Measurements from ENCODE around the gene SNF8. TPM values are rescaled to one million over a fixed set of nuclear protein-coding genes. Genes with fewer than 3 reads are reported as not detected.

The SNF8 gene
- total RNA-seq, 1 donor from 2014 or later = 104 TPM

DNA sequence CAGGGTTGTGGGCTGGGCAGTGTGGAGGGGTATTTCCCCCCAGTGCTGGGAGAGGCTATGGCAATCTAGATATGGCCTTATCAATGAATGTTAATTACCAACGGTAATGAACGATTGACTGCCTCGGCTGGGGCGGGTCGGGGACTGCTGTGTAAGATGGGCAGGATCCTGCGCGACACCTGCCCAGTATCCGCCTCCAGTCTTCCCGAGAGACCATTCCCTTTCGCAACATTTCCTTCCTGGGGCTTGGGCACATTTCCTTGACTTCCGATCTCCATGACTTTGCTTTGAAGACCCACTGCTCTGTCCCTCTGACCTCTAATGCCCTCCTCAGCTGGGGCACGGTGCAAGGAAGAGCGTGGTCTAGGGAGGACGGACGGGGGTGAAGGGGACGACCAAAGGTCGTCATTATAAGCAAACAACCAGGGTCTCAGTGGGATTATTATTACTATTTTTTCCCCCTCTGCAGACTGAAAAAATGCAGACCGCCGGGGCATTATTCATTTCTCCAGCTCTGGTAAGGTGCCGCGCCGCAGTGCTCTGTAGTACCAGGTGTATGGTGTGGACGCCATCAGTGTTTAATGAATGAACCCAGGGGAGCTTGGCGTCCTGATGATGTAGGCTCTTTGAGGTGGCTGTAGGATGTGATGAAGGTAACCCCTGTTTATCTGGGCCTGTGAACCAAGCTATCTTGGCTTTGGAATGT, 51.5 kb downstream of the SNF8 start:
- no peak for DNase-seq (ENCODE audit: low read depth in 2 of 2)

DNA sequence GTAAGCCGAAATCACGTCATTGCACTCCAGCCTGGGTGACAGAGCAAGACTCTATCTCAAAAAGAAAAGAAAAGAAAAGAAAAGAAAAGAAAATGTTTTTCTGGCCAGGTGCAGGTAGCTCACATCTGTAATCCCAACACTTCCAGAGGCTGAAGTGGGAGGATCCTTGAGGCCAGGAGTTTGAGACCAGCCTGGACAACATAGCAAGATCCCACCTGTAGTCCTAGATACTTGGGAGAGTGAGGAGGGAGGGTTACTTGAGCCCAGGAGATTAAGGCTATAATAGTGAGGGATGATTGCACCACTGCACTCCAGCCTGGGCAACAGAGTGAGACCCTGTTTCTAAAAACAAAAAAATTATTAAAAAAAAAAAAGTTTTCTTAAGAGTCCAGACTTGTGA, 54.6 kb downstream of the SNF8 start:
- no peak for DNase-seq (ENCODE audit: low read depth in 2 of 2)

DNA sequence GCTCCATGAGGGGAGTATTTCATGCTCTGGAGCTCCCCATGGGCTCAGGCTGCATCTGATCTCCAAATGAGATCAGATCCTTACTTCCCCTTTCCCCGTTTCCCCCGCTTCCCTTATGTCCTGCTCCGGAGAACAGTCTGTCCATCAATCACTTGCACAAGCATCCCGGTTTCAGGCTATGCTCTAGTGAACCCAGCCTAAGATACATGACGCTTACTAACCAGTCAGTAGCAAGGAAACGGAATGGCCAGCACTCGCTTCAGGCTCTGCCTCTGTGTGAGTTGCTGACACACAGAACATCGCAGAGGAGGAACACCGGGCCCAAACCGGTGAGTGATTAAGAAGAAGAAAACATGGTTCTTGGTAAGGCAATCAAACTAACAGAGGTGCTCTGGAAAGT, 61.5 kb downstream of the SNF8 start:
- DNase-seq (ENCODE audit: low read depth in 2 of 2) = no peak

DNA sequence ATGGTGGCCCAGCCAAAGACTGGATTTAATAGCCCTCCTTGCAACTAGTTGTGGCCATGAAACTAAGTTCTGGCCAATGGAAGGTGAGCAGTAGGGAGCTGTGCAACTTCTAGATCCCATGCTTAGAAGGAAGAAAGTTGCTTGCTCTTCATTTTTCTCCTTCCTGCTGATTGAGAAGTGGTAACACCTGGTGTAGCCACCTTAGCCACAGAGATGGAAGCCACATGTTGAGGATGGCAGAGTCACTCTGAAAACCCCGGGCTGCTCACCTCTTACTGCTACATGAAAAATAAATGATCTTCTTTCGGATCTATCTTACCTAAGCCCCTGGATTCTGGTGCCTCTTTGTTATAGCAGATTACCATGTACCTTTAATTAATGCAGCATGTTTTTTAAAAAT, 62.4 kb downstream of the SNF8 start:
- DNase-seq (ENCODE audit: low read depth in 2 of 2) = no peak

Other genes with a start within 250 kb of the SNF8 start
- gene PRAC1, start 222.3 kb downstream of the SNF8 start, total RNA-seq = not detected in 2 replicates
- not detected in 2 replicates for gene PRAC2, start 221.7 kb downstream of the SNF8 start, total RNA-seq
- gene HOXB13, start 216.1 kb downstream of the SNF8 start, total RNA-seq = under 0.01 TPM in 1 of 2 replicates, not detected in the other
- gene TTLL6, start 127.6 kb downstream of the SNF8 start, total RNA-seq = not detected in 2 replicates
- gene CALCOCO2, start 113.8 kb downstream of the SNF8 start, total RNA-seq = 19.6 and 31.7 TPM in 2 replicates
- 31.0 and 45.1 TPM in 2 replicates for gene ATP5MC1, start 52.1 kb downstream of the SNF8 start, total RNA-seq
- 51.4 and 55.2 TPM in 2 replicates for gene UBE2Z, start 36.4 kb downstream of the SNF8 start, total RNA-seq
- gene GIP, start 23.8 kb upstream of the SNF8 start, total RNA-seq = not detected in 2 replicates
- 0.20 and 0.65 TPM in 2 replicates for gene IGF2BP1, start 52.5 kb upstream of the SNF8 start, total RNA-seq
- gene B4GALNT2, start 187.9 kb upstream of the SNF8 start, total RNA-seq = not detected in 2 replicates

Measured in lung microvascular endothelial cell (primary cell).